Common myeloid progenitor, CD34-positive (primary cell): ENCODE results near the gene UFD1.

ENCODE experiments used
- CTCF ChIA-PET: fragments of 350-600 bp; sonication (Branson Sonifier 250); formaldehyde crosslinking; loops from one replicate; lab custom pipeline; 2021; ENCODE audit warnings: antibody characterized with exemption; lab: Charles Lee
- POLR2A ChIA-PET: fragments of 350-600 bp; sonication (Branson Sonifier 250); formaldehyde crosslinking; loops from one replicate; lab custom pipeline; 2021; ENCODE audit warnings: antibody characterized with exemption; lab: Charles Lee
- DNase-seq, 3 donors: peaks; one replicate each; pipeline versions ENCODE4 v3.0.0 to v3.0.0-alpha.2; 2013
- H3K27ac ChIP-seq, 2 experiments: 1 replicate in 1 of 2; 2 replicates in 1 of 2; pipeline ENCODE4 v1.7.0; 2013; ENCODE audit warnings: inconsistent platforms in 2 of 2, low read length in 2 of 2, mild to moderate bottlenecking in 2 of 2, low read depth in 1 of 2, moderate library complexity in 1 of 2; ENCODE audit not compliant: severe bottlenecking in 2 of 2, insufficient read depth in 1 of 2, poor library complexity in 1 of 2
- H3K27me3 ChIP-seq, 5 experiments: replicated peaks in 2 of 5; 1 replicate in 3 of 5; 2 replicates in 2 of 5; pipeline versions ENCODE4 v1.6.1 to v1.7.0; 2013; ENCODE audit warnings: low read length in 4 of 5, mild to moderate bottlenecking in 2 of 5, moderate library complexity in 2 of 5, inconsistent platforms in 1 of 5; ENCODE audit not compliant: insufficient read depth in 5 of 5, control insufficient read depth in 4 of 5
- H3K36me3 ChIP-seq, 4 experiments: 1 replicate in 2 of 4; 2 replicates in 2 of 4; pipeline versions ENCODE4 v1.6.1 to v1.7.0; 2013; ENCODE audit warnings: low read length in 3 of 4, control low read depth in 1 of 4, mild to moderate bottlenecking in 1 of 4; ENCODE audit not compliant: control insufficient read depth in 4 of 4, insufficient read depth in 4 of 4
- H3K4me1 ChIP-seq, 4 experiments: 1 replicate in 3 of 4; 2 replicates in 1 of 4; pipeline versions ENCODE4 v1.6.1 to v1.7.1; 2013; ENCODE audit warnings: low read length in 3 of 4, mild to moderate bottlenecking in 3 of 4, control low read depth in 1 of 4, inconsistent platforms in 1 of 4, moderate library complexity in 1 of 4; ENCODE audit not compliant: control insufficient read depth in 4 of 4, insufficient read depth in 4 of 4; ENCODE audit errors: control extremely low read depth in 1 of 4
- H3K4me3 ChIP-seq, 7 experiments: 1 replicate in 4 of 7; 2 replicates in 3 of 7; pipeline versions ENCODE4 v1.5.1 to v1.7.0; 2013; ENCODE audit warnings: mild to moderate bottlenecking in 7 of 7, low read length in 6 of 7, moderate library complexity in 6 of 7, inconsistent platforms in 2 of 7, low read depth in 2 of 7, control low read depth in 1 of 7; ENCODE audit not compliant: insufficient read depth in 4 of 7, control insufficient read depth in 1 of 7; ENCODE audit errors: extremely low read depth in 1 of 7
- H3K9me3 ChIP-seq, 5 experiments: 1 replicate in 4 of 5; 2 replicates in 1 of 5; pipeline versions ENCODE4 v1.6.1 to v1.7.1; 2013; ENCODE audit warnings: low read length in 4 of 5, mild to moderate bottlenecking in 2 of 5, inconsistent platforms in 1 of 5, low read depth in 1 of 5, moderate library complexity in 1 of 5; ENCODE audit not compliant: control insufficient read depth in 4 of 5, insufficient read depth in 2 of 5; ENCODE audit errors: control extremely low read depth in 1 of 5
- WGBS: methylation state at CpG from one replicate; pipeline ENCODE4 v1.1.5; 2013; ENCODE audit not compliant: insufficient coverage; 5-methylcytosine and 5-hydroxymethylcytosine counted together

Gene UFD1

GRCh38 chr22:19516378-19517170 lies 37.6 kb upstream of the UFD1 start:
- 97% methylated on average over 13 of the region's 19 CpGs for WGBS
- DNase-seq = no peak
- Histone ChIP-seq H3K27ac (no peak overlapping the region), H3K9me3 (peaks cover 0 to 4% (median 2%) of the 10 kb centered on the region in 5 experiments), H3K36me3 (peaks cover 10 to 91% (median 31%) of the 10 kb centered on the region in 4 experiments), H3K4me1 (no peaks in the 10 kb centered on the region), H3K4me3 (no peak overlapping the region), H3K27me3 (no peaks in the 10 kb centered on the region)
- POLR2A ChIA-PET = no interaction called here
- CTCF ChIA-PET = interaction anchor here (0.8 to 2.2 kb wide), 2 partner anchors 12 to 20 kb away, joined by 3 to 5 read pairs; no protein-coding TSS in a partner anchor

DNA sequence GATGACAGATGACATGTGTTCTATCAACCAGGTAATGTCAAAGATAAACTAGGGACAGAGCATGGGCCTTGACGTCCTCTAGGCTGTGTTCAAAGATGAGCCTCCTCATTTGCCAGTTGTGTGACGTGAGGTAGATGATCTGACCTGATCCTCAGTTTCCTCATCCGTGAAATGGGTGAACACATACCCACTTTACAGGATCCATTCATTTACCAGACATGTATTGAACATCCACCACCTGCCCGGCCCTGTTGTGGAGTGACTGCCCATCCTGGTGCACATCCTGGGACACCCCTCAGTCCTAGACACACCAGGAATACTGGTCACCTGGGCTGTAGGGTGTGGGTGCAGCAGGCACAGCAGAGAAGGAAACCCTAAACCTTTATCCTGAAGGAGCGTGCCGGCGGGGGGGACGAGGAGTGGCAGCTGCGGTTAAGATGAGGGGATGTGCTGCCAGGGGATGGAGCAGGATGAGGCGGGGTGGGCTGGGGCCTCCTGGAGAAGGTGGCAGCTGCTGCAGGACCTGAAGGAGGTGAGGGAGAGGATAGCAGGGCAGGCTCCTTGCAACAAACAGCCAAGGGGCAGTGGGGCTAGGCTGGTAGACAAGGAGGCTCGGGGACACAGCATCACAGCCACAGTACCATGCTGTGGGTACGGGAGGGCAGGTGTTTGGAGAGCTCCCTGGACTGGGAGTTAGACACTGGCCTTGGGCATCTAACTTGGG lies 36.8 kb upstream of the UFD1 start:
- no peak overlapping the region for H3K4me3 ChIP-seq
- ChIA-PET POLR2A (no interaction called here), CTCF (interaction anchor here (0.8 to 2.2 kb wide), 4 partner anchors 11 to 114 kb away, joined by 3 to 5 read pairs (median 4); no protein-coding TSS in a partner anchor)
- peaks cover 10 to 85% (median 31%) of the 10 kb centered on the region in 4 experiments for H3K36me3 ChIP-seq
- no peak for DNase-seq
- no peaks in the 10 kb centered on the region for H3K4me1 ChIP-seq
- H3K9me3 ChIP-seq = peaks cover 0 to 4% (median 2%) of the 10 kb centered on the region in 5 experiments
- WGBS = 97% methylated on average over 6 of the region's 12 CpGs
- no peaks in the 10 kb centered on the region for H3K27me3 ChIP-seq
- no peak overlapping the region for H3K27ac ChIP-seq

GRCh38 chr22:19514831-19515565 lies 36.0 kb upstream of the UFD1 start:
- peaks cover 0 to 4% (median 2%) of the 10 kb centered on the region in 5 experiments for H3K9me3 ChIP-seq
- CTCF ChIA-PET = interaction anchor here (1.2 to 2.2 kb wide), 3 partner anchors 19 to 115 kb away, joined by 3 to 5 read pairs (median 4); no protein-coding TSS in a partner anchor
- peaks cover 10 to 84% (median 32%) of the 10 kb centered on the region in 4 experiments for H3K36me3 ChIP-seq
- 97% methylated on average over 13 of the region's 14 CpGs for WGBS
- H3K4me3 ChIP-seq = no peak overlapping the region
- H3K27me3 ChIP-seq = no peaks in the 10 kb centered on the region
- DNase-seq = no peak
- H3K4me1 ChIP-seq = no peaks in the 10 kb centered on the region
- POLR2A ChIA-PET = no interaction called here
- H3K27ac ChIP-seq = no peak overlapping the region

- CTCF ChIA-PET = no interaction called here
- H3K36me3 ChIP-seq = peaks cover 10 to 79% (median 33%) of the 10 kb centered on the region in 4 experiments
- WGBS = 100% methylated on average over 1 of the region's 2 CpGs
- H3K4me3 ChIP-seq = no peak overlapping the region
- POLR2A ChIA-PET = no interaction called here
- no peak overlapping the region for H3K27ac ChIP-seq
- no peaks in the 10 kb centered on the region for H3K27me3 ChIP-seq
- peaks cover 0 to 4% (median 2%) of the 10 kb centered on the region in 5 experiments for H3K9me3 ChIP-seq
- H3K4me1 ChIP-seq = no peaks in the 10 kb centered on the region
- DNase-seq = no peak
These were observed 34.8 kb upstream of the UFD1 start for GRCh38 chr22:19513823-19514222.

GRCh38 chr22:19510919-19511341 lies 31.9 kb upstream of the UFD1 start:
- WGBS = no CpG with 5 or more reads among the region's 2 CpGs
- CTCF ChIA-PET = no interaction called here
- no peak for DNase-seq
- no peaks in the 10 kb centered on the region for H3K27me3 ChIP-seq
- H3K27ac ChIP-seq = no peak overlapping the region
- no peak overlapping the region for H3K4me3 ChIP-seq
- POLR2A ChIA-PET = interaction anchor here (0.7 kb wide), 1 partner anchor 10 kb away, joined by 9 read pairs; no protein-coding TSS in a partner anchor
- peaks cover 12 to 76% (median 25%) of the 10 kb centered on the region in 4 experiments for H3K36me3 ChIP-seq
- peaks cover 0 to 4% (median 2%) of the 10 kb centered on the region in 5 experiments for H3K9me3 ChIP-seq
- peaks cover 0 to 5% (median 4%) of the 10 kb centered on the region in 4 experiments for H3K4me1 ChIP-seq

GRCh38 chr22:19509923-19510322 lies 30.9 kb upstream of the UFD1 start:
- WGBS = 100% methylated on average over 1 of the region's 2 CpGs
- POLR2A ChIA-PET = interaction anchor here (0.7 kb wide), 1 partner anchor 33 kb away, joined by 3 read pairs; no protein-coding TSS in a partner anchor
- CTCF ChIA-PET = no interaction called here

More at GRCh38 chr22:19509923-19510322, 30.9 kb upstream of the UFD1 start:
- Histone ChIP-seq H3K27me3 (no peaks in the 10 kb centered on the region), H3K36me3 (peaks cover 5 to 76% (median 21%) of the 10 kb centered on the region in 4 experiments), H3K9me3 (peaks cover 0 to 4% (median 2%) of the 10 kb centered on the region in 5 experiments), H3K4me1 (peaks cover 0 to 15% (median 14%) of the 10 kb centered on the region in 4 experiments), H3K27ac (no peak overlapping the region), H3K4me3 (no peak overlapping the region)
- DNase-seq = no peak
